Measurements from ENCODE around the gene PACRG. TPM values are rescaled to one million over a fixed set of nuclear protein-coding genes. Genes with fewer than 3 reads are reported as not detected.
A peak's percentile ranks its signal among the peaks of the same experiment; 100 is the strongest.

PACRG gene
- total and polyA plus RNA-seq, 12 donors = 2.1 to 34.6 (median 10.0) TPM

DNA sequence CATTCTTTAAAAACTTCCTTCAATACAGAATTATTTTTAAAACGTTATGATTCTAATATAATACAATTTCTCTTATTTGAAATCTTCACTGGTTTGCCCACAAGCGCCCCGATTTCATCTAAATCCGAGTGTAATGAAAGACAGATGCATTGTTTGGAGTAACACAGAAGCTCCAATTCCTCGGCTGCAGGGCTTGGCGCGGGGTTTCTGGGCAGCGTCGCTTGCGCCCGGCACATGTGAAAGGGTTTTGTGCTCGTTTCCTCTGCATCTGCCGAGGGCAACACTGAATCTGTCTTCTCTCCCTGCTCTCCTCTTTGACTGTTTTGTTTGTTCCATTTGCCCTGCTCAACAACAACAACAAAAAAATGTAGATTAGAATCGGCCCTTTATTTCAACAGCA is 438.1 kb downstream of the PACRG start:
- H3K9me3 ChIP-seq = peaks cover 0 to 5% (median 0%) of the 10 kb centered on the region in 11 donors
- no peaks in the 10 kb centered on the region for H3K36me3 ChIP-seq
- ATAC-seq (no peak), DNase-seq (no peak)
- no peak overlapping the region for H3K4me3 ChIP-seq
- no peak overlapping the region for H3K27ac ChIP-seq
- no peaks in the 10 kb centered on the region for H3K27me3 ChIP-seq
- WGBS, 2 donors = 86 to 90% methylated on average over 14 of the region's 14 CpGs
- TF ChIP-seq, protein P1, sequence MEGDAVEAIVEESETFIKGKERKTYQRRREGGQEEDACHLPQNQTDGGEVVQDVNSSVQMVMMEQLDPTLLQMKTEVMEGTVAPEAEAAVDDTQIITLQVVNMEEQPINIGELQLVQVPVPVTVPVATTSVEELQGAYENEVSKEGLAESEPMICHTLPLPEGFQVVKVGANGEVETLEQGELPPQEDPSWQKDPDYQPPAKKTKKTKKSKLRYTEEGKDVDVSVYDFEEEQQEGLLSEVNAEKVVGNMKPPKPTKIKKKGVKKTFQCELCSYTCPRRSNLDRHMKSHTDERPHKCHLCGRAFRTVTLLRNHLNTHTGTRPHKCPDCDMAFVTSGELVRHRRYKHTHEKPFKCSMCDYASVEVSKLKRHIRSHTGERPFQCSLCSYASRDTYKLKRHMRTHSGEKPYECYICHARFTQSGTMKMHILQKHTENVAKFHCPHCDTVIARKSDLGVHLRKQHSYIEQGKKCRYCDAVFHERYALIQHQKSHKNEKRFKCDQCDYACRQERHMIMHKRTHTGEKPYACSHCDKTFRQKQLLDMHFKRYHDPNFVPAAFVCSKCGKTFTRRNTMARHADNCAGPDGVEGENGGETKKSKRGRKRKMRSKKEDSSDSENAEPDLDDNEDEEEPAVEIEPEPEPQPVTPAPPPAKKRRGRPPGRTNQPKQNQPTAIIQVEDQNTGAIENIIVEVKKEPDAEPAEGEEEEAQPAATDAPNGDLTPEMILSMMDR (IDR thresholded peaks at IDR 0.05) = no peak
- H3K4me1 ChIP-seq = no peaks in the 10 kb centered on the region
- intact Hi-C loops (cut with DNase I) = no loop called here

DNA sequence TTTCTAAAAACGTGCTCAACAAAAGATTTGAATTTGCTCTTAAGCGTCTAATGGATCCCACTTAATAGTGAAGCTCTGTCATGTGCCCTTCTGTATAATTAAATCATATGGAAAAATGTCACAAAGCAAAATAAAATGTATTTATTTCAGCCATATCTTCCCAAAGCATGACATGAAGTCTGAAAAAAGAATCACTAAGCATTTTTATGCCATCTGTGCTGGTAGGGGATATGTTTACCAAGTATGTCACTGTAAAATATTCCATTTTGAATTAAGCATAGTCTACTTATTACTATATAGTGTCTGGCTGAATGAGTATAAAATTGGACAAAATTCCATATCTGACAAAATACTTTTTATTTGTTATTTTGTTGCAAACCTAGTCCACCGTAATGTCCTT is 438.7 kb downstream of the PACRG start:
- Histone ChIP-seq H3K4me3 (no peak overlapping the region), H3K4me1 (no peaks in the 10 kb centered on the region), H3K9me3 (peaks cover 0 to 5% (median 0%) of the 10 kb centered on the region in 11 donors), H3K27ac (no peak overlapping the region), H3K27me3 (no peaks in the 10 kb centered on the region), H3K36me3 (no peaks in the 10 kb centered on the region)
- intact Hi-C loops (cut with DNase I) = no loop called here
- TF ChIP-seq, protein P1 (IDR thresholded peaks at IDR 0.05) = no peak
- no peak for ATAC-seq
- DNase-seq = no peak
- WGBS, 2 donors = 92 to 97% methylated on average over 3 of the region's 3 CpGs

DNA sequence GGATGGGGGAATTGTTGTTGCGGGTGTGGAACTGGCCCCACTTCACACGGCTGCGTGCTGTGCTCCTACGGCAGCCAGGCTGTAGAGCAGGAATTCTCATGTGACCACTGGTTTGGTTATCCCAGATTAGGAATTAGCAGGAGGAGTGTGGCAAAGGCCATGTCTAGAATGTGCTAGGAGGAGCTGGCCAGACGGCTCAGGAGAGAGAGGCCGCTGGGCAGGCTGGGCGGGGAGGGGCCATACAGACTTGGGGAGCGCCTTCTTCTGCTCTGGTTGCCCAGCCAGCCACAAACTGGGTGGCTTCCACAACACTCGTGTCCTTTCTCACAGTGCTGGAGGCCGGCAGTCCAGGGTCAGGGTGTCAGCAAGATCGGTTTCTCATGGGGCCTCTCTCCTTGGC is 441.7 kb downstream of the PACRG start:
- H3K27ac ChIP-seq = no peak overlapping the region
- H3K4me3 ChIP-seq = no peak overlapping the region
- ATAC-seq (peak in 1 of 8 donors; percentile 20), DNase-seq (no peak)
- TF ChIP-seq, protein P1 (IDR thresholded peaks at IDR 0.05) = no peak
- peaks cover 0 to 5% (median 0%) of the 10 kb centered on the region in 11 donors for H3K9me3 ChIP-seq
- H3K4me1 ChIP-seq = no peaks in the 10 kb centered on the region
- WGBS, 2 donors = 94% methylated on average over 11 of the region's 11 CpGs
- no peaks in the 10 kb centered on the region for H3K27me3 ChIP-seq
- intact Hi-C loops (cut with DNase I) = no loop called here
- H3K36me3 ChIP-seq = no peaks in the 10 kb centered on the region

DNA sequence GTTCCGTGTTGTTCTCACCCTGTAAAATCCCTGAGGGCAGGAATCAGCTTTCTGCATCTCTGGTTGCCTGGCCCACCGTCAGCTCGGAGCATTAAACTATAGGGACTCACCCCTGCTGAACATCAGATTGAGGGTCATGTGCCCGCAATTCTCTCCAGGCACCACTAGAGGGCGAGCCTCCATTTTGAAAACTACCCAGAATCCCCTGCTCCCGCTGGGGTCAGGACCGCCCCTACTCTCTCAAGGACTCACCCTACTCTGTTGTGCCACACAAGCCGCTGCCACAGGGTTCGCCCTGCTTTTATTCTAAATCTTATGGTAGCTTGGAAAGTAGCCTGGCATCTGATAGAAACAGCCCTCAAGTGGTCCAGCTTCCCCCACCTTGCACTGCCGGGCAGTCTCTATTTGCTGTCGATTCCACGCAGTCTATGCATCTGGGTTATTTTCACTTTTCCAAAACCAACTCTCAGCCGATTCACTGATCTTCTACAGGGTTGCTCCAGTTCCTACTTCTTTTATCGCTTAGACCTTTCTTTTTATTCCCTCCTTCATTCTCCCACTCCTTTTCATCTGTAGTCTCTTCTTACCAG is 442.6 kb downstream of the PACRG start:
- Histone ChIP-seq H3K4me1 (no peaks in the 10 kb centered on the region), H3K4me3 (no peak overlapping the region), H3K27ac (no peak overlapping the region), H3K27me3 (no peaks in the 10 kb centered on the region), H3K36me3 (no peaks in the 10 kb centered on the region), H3K9me3 (peaks cover 0 to 5% (median 0%) of the 10 kb centered on the region in 11 donors)
- 90 to 94% methylated on average over 14 of the region's 14 CpGs for WGBS, 2 donors
- ATAC-seq (peak in 1 of 8 donors; percentile 37), DNase-seq (no peak)
- TF ChIP-seq, protein P1 (IDR thresholded peaks at IDR 0.05) = peak; percentile 16 to 69 (median 55)
- intact Hi-C loops (cut with DNase I) = loop anchor here in 3 of 10 donors (10.0 kb wide), 3 partner anchors 316 to 944 kb away; no protein-coding TSS in a partner anchor

All from heart right ventricle (tissue), 16 donors.